Medulla oblongata (tissue), 1 donor: ENCODE results near the gene SIX2.
"Not testable (repeated sequence)": the region's sequence is repeated elsewhere in the genome, so short reads cannot be mapped to it uniquely, and the experiment has no call there.

Experiments used
- DNase-seq: peaks from one replicate; pipeline ENCODE4 v3.0.0-alpha.2; 2015; ENCODE audit errors: extremely low spot score

The SIX2 gene

GRCh38 chr2:45009303-45009927 is at the start of gene SIX2:
SIX2 (minus strand) TSS chr2:45009452; CDS start chr2:45009110, 342 bp downstream.
- peak; percentile 15 for DNase-seq

DNA sequence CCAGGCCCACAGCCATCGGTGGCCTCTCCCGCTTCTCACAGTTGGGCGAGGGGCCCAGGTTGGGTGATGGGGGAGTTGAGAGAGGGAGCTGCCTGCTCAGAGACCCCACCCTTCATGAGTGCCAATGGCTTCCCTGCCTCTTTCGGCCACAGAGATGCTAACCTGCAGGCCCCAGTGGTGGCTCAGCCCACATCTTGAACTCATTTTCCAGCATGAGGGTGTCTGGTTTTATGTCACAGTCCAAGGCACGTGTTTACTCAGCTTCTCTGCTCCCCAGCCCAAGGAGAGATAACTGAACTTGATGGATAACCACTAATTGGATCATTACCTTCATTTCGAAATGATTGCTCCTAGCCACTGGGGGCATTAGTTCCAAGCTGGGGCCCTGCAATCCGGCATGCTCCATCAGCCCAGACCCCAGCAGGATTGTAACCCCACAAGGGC is 45.9 kb upstream of the SIX2 start:
- DNase-seq, result no peak

GRCh38 chr2:45053966-45054365 is 44.7 kb upstream of the SIX2 start:
- DNase-seq, result no peak

GRCh38 chr2:45052388-45052928 is 43.2 kb upstream of the SIX2 start:
- DNase-seq, result no peak

DNA sequence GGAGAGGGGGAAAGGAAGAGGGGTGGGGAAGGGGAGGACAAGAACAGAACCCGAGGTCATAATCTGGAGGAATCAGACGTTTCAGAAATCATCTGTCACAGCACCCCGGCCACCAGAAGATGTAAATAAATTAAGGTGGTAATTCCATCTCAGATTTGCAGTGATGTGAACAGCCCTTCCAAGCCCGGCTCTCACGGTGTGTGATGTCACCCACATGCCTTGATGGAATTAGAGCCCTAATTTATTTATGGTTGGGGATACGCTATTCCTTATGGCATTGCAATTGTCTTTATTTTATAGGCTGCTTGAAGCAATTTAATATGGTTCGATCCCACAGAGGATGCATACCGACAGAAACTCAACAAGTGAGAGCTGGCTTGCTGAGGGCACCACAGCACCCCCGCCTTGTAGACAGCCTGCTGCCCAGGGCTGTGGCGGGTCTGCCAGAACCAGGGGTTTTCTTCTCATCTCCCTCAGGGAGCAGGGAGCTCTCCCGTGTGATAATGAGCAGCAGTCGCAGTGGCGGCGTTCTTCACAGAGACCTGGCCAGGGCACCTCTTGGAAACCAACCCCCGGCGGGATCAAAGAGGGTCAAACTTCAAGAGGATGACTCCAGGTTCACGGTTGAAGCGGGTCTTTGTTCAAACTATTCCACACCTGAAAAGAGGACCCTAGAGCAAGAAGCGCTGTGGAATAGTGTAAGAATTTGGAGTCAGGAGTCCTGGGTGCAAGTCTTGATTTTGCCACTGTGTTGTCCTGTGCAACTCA is 40.5 kb upstream of the SIX2 start:
- DNase-seq, result no peak

DNA sequence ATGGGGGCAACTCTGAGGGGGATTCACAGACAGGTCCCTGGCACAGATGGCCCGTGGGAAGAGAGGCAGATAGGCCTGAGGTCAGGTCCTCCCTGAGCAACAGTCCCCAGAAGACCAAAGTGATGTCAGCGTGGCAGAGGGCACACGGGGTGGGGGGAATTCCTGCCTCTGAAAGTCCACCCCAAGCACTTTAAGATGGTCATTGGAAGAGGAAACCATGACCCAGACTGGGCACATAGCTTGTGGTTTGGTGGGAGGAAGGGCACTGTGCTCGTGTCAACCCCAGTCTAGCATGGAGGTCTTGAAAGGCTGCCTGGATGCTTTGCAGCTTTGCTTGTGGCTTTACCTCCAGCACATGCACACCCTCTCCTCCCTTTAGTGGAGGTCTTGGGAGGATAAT is 38.0 kb upstream of the SIX2 start:
- DNase-seq, result no peak

DNA sequence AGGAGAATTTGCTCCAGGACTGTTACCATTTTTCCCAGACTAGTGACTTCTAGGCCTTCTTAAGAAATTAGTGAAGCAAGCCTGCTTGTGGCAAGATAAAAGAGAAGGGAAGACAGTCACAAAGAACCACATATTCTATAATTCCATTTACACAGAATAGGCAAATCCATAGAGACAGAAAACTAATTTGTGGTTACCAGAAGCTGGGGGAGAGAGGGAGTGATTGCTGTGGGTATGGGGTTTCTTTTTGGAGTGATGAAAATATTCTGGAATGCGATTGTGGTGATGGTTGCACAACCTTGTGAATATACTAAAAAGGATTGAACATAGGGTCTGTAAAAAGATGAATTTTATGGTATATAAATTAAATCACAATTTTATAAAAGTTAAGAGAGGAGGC is 37.5 kb upstream of the SIX2 start:
- no peak for DNase-seq

DNA sequence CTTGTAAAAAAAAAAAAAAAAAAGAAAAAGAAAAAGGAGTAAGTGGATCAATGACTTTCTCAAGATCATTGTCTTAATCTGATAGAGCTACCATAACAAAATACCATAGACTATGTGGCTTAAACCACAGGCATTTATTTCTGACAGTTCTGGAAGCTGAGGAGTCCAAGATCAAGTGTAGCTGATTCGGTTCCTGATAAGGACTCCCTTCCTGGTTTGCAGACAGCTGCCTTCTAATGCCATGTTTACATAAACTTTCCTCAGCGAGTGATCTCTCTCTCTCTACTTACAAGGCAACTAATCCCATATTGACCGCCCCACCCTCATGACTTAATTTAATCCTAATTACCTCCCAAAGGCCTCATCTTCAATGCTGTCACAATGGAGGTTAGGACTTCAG is 36.5 kb upstream of the SIX2 start:
- no peak for DNase-seq

DNA sequence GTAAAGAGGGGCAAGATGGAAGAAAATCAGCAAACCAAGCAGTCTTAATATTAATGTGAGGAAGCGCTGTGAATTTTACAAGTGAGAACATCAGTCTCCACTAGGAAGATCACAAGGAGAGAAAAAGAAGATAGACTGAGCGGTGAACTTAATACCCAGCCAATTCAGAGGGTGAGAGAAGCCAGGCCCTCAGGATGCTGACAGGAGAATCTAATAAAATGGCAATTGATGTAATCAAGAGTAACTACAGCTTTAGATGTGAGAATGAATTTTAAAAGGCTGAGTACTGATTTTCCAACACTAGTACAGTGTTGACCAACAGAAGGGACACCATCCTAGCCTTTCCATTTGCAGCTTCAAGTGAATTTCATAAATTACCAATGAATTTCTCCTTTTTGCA is 35.7 kb upstream of the SIX2 start:
- DNase-seq, result no peak

- DNase-seq, result no peak
Measured at GRCh38 chr2:45043174-45043573, 33.9 kb upstream of the SIX2 start.

- no peak for DNase-seq
Measured at GRCh38 chr2:45042401-45042800, 33.1 kb upstream of the SIX2 start.

- no peak for DNase-seq
Measured at GRCh38 chr2:45040786-45041185, 31.5 kb upstream of the SIX2 start.

DNA sequence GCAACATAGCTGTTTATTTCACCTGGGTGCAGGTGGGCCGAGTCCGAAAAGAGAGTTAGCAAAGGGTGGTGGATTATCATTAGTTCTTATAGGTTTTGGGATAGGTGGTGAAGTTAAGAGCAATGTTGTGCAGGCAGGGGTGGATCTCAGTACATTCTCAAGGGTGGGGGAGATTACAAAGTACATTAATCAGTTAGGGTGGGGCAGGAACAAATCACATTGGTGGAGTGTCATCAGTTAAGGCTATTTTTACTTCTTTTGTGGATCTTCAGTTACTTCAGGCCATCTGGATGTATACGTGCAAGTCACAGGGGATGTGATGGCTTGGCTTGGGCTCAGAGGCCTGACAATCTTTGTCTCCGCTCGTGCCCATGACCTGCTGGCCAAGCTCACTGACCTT is 30.6 kb upstream of the SIX2 start:
- not testable (repeated sequence) for DNase-seq

GRCh38 chr2:45038861-45039260 is 29.6 kb upstream of the SIX2 start:
- DNase-seq, result not testable (repeated sequence)

DNA sequence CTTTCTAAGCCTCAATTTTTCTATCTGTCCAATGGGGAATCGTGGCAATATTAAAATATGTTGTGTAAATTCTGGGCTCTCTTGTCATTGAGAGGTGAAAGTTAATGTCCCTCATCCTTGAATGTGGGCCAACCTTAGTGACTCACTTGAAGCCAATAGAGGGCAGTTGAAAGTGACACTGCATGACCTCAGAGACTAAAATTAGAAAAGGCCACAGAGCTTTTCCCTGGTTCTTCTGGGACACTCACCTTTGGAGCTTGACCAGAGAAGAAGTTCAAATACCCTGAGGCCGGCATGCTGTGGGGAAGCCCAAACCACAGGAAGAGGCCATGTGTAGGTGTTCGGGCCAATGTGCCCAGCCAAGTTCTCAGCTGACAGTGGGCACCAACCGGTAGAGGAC is 24.1 kb upstream of the SIX2 start:
- DNase-seq, result no peak

DNA sequence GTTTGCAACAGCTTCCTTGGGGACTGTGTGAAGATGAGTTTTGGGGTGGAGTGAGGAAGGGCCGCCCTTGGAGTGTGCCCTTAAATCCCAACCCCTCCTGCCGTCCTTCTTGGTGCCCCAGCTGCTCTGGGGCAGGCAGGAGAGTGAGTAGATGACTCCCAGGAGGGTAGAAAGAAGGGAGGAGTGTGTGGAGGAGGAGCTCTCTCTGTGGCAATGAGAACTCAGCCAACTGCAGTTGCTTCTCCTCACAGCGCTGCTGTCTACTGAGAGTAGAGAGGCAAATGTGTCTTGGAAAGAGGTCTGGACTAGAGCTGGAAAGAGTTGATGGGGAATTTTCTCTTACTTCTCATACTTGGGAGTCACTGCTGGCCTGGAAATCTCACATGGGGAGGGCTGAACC is 21.8 kb upstream of the SIX2 start:
- no peak for DNase-seq

GRCh38 chr2:45030553-45030952 is 21.3 kb upstream of the SIX2 start:
- DNase-seq, result no peak

DNA sequence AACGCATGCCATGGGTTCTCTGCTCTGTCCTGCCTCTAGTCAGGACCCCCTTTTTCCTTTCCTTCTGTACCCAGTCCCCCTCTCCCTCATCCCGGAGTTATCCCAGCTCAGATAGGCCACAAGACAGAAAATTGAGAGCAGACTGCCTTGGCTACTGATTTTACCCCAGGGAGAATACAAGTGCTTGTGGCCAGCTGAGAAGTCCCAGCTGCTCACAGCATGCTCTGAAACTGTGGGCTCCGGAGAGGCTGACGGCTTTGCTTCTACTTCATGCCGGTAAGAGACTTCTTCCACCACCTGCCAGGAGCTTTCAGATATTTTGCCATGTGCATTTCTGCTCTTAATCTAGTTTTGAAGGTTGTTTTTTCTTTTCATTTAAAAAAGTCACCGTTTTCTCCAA is 20.0 kb upstream of the SIX2 start:
- DNase-seq, result no peak

DNA sequence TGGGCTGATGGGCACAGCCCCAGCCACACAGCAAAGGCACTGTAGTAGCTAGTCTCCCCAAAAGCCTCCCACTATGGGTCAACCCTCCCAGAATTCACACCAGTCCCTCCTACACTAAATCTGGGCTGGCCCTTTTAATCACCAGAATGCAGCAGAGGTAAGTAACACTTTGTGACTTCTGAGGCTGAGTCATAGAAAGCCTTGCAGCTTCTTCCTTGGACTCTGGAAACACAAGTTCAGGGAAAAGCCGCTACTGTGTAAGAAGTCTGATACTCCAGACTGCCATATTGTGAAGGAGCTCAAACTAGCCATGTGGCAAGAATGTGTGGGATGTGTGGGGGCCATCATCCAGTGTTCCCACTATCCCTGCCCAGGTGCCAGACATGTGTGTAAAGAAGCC is 19.0 kb upstream of the SIX2 start:
- no peak for DNase-seq

DNA sequence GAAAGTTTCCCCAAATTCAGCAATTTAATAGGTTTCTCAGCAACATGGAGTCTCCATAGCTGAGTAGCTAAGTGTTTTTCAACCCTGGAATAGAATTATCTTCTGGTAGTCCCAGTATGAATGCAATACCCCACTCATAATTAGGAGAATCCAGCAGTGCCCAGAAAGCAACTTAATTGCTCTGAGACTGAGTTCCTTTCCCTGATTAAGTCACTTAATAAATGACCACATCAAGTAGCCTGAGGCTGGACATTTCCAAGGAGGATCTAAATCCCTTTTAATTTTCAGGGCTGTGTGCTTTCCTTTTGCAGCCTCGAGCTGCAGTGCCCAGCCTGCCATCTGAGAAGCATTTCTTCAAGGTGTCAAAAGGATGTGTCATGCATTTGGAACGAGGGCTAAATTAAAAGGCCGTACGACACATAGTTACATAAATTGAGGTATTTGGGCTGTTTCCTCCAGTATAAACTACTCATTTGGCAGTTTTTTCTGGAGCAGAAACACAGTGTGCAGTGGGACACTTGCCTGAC is 17.7 kb upstream of the SIX2 start:
- no peak for DNase-seq

GRCh38 chr2:45024600-45025291 is 15.5 kb upstream of the SIX2 start:
- peak; percentile 5 for DNase-seq

GRCh38 chr2:45024097-45024496 is 14.8 kb upstream of the SIX2 start:
- no peak for DNase-seq
